Spleen (tissue), 11 donors: ENCODE data around the gene SMIM45.

Source experiments
- DNase-seq: peaks from one replicate; pipeline ENCODE4 v3.0.0-alpha.2; 2020
- H3K27ac ChIP-seq, 8 donors: fragments of 200-600 bp; sonication (generic) in 7 of 8; 1 replicate in 4 of 8; 2 replicates in 4 of 8; pipeline versions ENCODE4 v1.5.0 to v1.8.0; 2016 to 2021; ENCODE audit warnings: inconsistent platforms in 4 of 8, mild to moderate bottlenecking in 4 of 8, moderate library complexity in 1 of 8
- H3K27me3 ChIP-seq, 7 donors: fragments of 200-600 bp; sonication (generic) in 6 of 7; replicated peaks in 1 of 7; 1 replicate in 4 of 7; 2 replicates in 3 of 7; pipeline versions ENCODE4 v1.5.0 to v1.8.0; 2016 to 2021; ENCODE audit warnings: inconsistent platforms in 3 of 7, mild to moderate bottlenecking in 1 of 7
- H3K36me3 ChIP-seq, 6 donors: fragments of 200-600 bp; sonication (generic) in 5 of 6; 1 replicate in 4 of 6; 2 replicates in 2 of 6; pipeline versions ENCODE4 v1.5.0 to v1.8.0; 2016 to 2021; ENCODE audit warnings: inconsistent platforms in 2 of 6
- H3K4me1 ChIP-seq, 6 donors: fragments of 200-600 bp; sonication (generic) in 5 of 6; 1 replicate in 3 of 6; 2 replicates in 3 of 6; pipeline versions ENCODE4 v1.5.0 to v1.8.0; 2016 to 2021; ENCODE audit warnings: inconsistent platforms in 3 of 6
- H3K4me3 ChIP-seq, 8 donors: fragments of 200-600 bp; sonication (generic) in 7 of 8; 1 replicate in 4 of 8; 2 replicates in 4 of 8; pipeline versions ENCODE4 v1.5.0 to v1.8.0; 2016 to 2021; ENCODE audit warnings: inconsistent platforms in 4 of 8, mild to moderate bottlenecking in 4 of 8, moderate library complexity in 2 of 8
- H3K9me3 ChIP-seq, 8 donors: fragments of 200-600 bp; sonication (generic) in 7 of 8; 1 replicate in 4 of 8; 2 replicates in 4 of 8; pipeline versions ENCODE4 v1.5.0 to v1.8.0; 2016 to 2021; ENCODE audit warnings: inconsistent platforms in 4 of 8
- POLR2A ChIP-seq, 3 donors: fragments of 450-650 bp; IDR thresholded peaks; one replicate each; pipeline ENCODE4 v1.5.1; 2017; ENCODE audit warnings: antibody characterized with exemption in 3 of 3, mild to moderate bottlenecking in 1 of 3
- POLR2AphosphoS5 ChIP-seq, 3 donors: sonication (generic); formaldehyde crosslinking; IDR thresholded peaks; one replicate each; pipeline ENCODE4 v1.5.1; 2017; ENCODE audit warnings: antibody characterized with exemption in 3 of 3
- WGBS, 5 donors: extraction: QIAGEN DNeasy Blood & Tissue Kit in 3 of 5; methylation state at CpG; one replicate each; pipeline versions ENCODE4 v1.1.5 to v1.1.7; 2013 to 2018; 5-methylcytosine and 5-hydroxymethylcytosine counted together
- intact Hi-C: fragments of 100-400 bp; cut with DNase I; formaldehyde crosslinking; loops from one replicate; pipeline ENCODE4 v1.15.0; 2023; ENCODE audit warnings: low total_unique reads
- TF ChIP-seq, protein P1 (sequence below), 11 experiments: fragments of 200-600 bp in 7 of 11; fragments of 450-650 bp in 4 of 11; sonication (generic) in 4 of 11; IDR thresholded peaks in 8 of 11; conservative IDR thresholded peaks in 3 of 11; 1 replicate in 7 of 11; 2 replicates in 4 of 11; pipeline versions ENCODE4 v1.4.0 to v1.8.0; 2016 to 2021; ENCODE audit warnings: antibody characterized with exemption in 11 of 11, inconsistent platforms in 4 of 11, mild to moderate bottlenecking in 1 of 11
- donor health status: healthy with polysubstance abuse.
- donor health status: DM: no; HTN: no; CAD: no; lungs with moderate emphysema.
- donor health status: DM: no; HTN: no; CAD: no.
- donor health status: Bipolar disorder and iron deficiency.
- donor health status: healthy.
- donor health status: DM: no; HTN: no; CAD: no.
- donor health status: DM: yes; HTN: yes; CAD: no.

Gene SMIM45

GRCh38 chr22:41964112-41964491 lies 12.2 kb downstream of the SMIM45 start:
- Histone ChIP-seq H3K27me3 (no peaks in the 10 kb centered on the region), H3K4me3 (no peak overlapping the region), H3K27ac (no peak overlapping the region), H3K36me3 (no peaks in the 10 kb centered on the region), H3K4me1 (peaks cover 0 to 8% (median 0%) of the 10 kb centered on the region in 6 donors), H3K9me3 (no peaks in the 10 kb centered on the region)
- no peak for TF ChIP-seq POLR2A (IDR thresholded peaks at IDR 0.05)
- no peak for TF ChIP-seq POLR2AphosphoS5 (IDR thresholded peaks at IDR 0.05)
- TF ChIP-seq, protein P1, sequence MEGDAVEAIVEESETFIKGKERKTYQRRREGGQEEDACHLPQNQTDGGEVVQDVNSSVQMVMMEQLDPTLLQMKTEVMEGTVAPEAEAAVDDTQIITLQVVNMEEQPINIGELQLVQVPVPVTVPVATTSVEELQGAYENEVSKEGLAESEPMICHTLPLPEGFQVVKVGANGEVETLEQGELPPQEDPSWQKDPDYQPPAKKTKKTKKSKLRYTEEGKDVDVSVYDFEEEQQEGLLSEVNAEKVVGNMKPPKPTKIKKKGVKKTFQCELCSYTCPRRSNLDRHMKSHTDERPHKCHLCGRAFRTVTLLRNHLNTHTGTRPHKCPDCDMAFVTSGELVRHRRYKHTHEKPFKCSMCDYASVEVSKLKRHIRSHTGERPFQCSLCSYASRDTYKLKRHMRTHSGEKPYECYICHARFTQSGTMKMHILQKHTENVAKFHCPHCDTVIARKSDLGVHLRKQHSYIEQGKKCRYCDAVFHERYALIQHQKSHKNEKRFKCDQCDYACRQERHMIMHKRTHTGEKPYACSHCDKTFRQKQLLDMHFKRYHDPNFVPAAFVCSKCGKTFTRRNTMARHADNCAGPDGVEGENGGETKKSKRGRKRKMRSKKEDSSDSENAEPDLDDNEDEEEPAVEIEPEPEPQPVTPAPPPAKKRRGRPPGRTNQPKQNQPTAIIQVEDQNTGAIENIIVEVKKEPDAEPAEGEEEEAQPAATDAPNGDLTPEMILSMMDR (IDR thresholded peaks at IDR 0.05 in 8 of 11, conservative IDR thresholded peaks at IDR 0.05 in 3 of 11): no peak
- intact Hi-C loops: no loop called here
- 79 to 91% (median 86%) methylated on average over 5 of the region's 5 CpGs for WGBS, 5 donors
- DNase-seq: no peak

DNA sequence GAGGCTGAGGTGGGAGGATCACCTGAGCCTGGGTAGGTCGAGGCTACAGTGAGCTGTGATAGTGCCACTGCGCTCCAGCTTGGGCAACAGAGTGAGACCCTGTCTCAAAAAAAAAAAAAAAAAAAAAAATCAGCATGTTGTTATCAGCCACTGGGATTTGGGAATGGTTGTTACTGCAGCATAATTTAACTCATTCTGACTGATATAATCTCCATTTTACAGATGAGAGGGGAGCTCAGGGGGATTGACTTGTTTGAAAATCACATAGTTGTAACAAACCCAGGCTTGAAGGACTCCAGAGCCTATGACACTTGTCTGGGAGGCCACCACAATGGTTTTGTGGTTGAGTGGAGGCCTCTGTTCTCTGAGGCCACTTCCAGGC lies 14.3 kb downstream of the SMIM45 start:
- no peaks in the 10 kb centered on the region for H3K4me1 ChIP-seq
- no peaks in the 10 kb centered on the region for H3K9me3 ChIP-seq
- no peak for DNase-seq
- no peak overlapping the region for H3K27ac ChIP-seq
- H3K4me3 ChIP-seq: no peak overlapping the region
- intact Hi-C loops: no loop called here
- WGBS, 5 donors: 87 to 100% (median 93%) methylated on average over 2 of the region's 2 CpGs
- TF ChIP-seq, protein P1 (IDR thresholded peaks at IDR 0.05 in 8 of 11, conservative IDR thresholded peaks at IDR 0.05 in 3 of 11): no peak
- TF ChIP-seq POLR2AphosphoS5 (IDR thresholded peaks at IDR 0.05) (no peak), POLR2A (IDR thresholded peaks at IDR 0.05) (no peak)
- no peaks in the 10 kb centered on the region for H3K36me3 ChIP-seq
- peaks cover 0 to 3% (median 0%) of the 10 kb centered on the region in 7 donors for H3K27me3 ChIP-seq

- H3K4me1 ChIP-seq: no peaks in the 10 kb centered on the region
- H3K27ac ChIP-seq: no peak overlapping the region
- no peaks in the 10 kb centered on the region for H3K36me3 ChIP-seq
- no peak for DNase-seq
- TF ChIP-seq, protein P1 (IDR thresholded peaks at IDR 0.05 in 8 of 11, conservative IDR thresholded peaks at IDR 0.05 in 3 of 11): peak in 9 of 11 experiments; percentile 11 to 47 (median 40)
- TF ChIP-seq POLR2AphosphoS5 (IDR thresholded peaks at IDR 0.05): peak in 1 of 3 donors; percentile 11
- no peak for TF ChIP-seq POLR2A (IDR thresholded peaks at IDR 0.05)
- intact Hi-C loops: no loop called here
- H3K27me3 ChIP-seq: peaks cover 0 to 9% (median 3%) of the 10 kb centered on the region in 7 donors
- WGBS, 5 donors: 36 to 50% (median 45%) methylated on average over 8 of the region's 8 CpGs
- H3K4me3 ChIP-seq: no peak overlapping the region
- no peaks in the 10 kb centered on the region for H3K9me3 ChIP-seq
Observed at GRCh38 chr22:41966607-41967240, 14.8 kb downstream of the SMIM45 start.

GRCh38 chr22:41968601-41969000 lies 16.7 kb downstream of the SMIM45 start:
- DNase-seq: no peak
- 48 to 73% (median 54%) methylated on average over 6 to 9 of the region's 9 CpGs for WGBS, 5 donors
- H3K9me3 ChIP-seq: no peaks in the 10 kb centered on the region
- H3K36me3 ChIP-seq: no peaks in the 10 kb centered on the region
- H3K4me3 ChIP-seq: no peak overlapping the region
- H3K27ac ChIP-seq: no peak overlapping the region
- peaks cover 0 to 27% (median 7%) of the 10 kb centered on the region in 7 donors for H3K27me3 ChIP-seq
- intact Hi-C loops: no loop called here
- H3K4me1 ChIP-seq: no peaks in the 10 kb centered on the region
- no peak for TF ChIP-seq POLR2AphosphoS5 (IDR thresholded peaks at IDR 0.05)
- TF ChIP-seq, protein P1 (IDR thresholded peaks at IDR 0.05 in 8 of 11, conservative IDR thresholded peaks at IDR 0.05 in 3 of 11): no peak
- TF ChIP-seq POLR2A (IDR thresholded peaks at IDR 0.05): no peak
